Activated naive CD4-positive, alpha-beta T cell treated with Interleukin-2 at 50 U/mL for 16 hours (primary cell): ENCODE data around the gene NR6A1.
"Not testable (repeated sequence)": the region's sequence is repeated elsewhere in the genome, so short reads cannot be mapped to it uniquely, and the experiment has no call there.

Experiments
- DNase-seq: peaks from one replicate; pipeline ENCODE4 v3.0.0-alpha.2; 2020

Gene NR6A1

DNA sequence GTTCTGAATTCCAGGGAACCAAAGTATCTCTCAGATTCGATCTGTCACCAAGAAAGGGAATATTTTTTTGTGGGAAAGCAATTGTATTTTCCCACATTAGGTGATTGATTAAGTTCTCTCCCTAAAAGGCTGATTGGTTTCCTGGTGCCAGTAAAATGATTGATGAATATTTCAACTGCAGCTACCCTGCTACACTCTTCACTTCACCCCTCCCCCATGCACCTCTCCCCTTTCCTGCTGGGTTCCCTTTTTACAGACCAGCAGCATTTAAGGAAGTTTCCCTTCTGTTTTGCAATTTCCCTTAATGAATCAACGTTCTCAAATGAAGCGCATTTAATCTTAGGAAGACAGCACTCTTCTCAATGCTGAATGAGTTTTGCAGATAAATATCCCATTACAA, 13.1 kb downstream of the NR6A1 start:
- no peak for DNase-seq

DNA sequence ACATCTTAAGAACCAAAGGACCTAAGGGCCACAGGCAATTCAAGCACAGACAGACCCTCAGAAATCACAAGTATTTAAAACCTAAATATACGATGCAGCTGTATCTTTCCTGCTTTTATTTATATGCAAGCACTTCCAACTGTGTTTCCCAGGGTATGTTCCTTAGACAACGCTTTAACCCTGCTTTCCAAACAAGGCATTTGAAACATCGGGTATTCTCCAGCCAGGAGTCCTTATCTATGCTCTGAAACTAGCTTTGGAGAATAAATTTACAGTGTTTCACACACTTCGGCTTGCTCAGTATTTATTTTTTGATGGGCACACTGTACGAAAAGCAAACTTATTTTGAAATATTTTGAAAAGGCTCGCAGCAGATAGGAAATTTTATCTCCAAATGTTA, 13.5 kb downstream of the NR6A1 start:
- DNase-seq, result no peak

DNA sequence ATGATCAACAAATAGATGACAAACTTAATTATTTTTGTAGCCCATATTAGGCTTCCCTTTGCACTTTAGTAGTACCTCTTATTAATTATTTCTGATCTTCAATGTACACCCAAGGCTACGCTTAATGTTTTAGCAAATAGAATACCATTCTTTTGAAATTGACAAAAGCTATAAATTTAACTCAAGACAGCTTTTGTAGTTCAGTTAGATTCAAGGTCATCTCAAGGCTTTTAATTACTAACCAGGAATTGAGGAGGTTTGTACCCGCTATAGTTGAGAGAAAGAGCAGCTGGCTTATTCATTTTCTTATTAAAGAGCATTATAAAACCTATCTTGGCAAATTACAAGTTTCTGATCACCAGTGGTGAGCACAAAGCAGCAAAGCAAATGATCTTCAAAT, 15.1 kb downstream of the NR6A1 start:
- DNase-seq, result no peak

DNA sequence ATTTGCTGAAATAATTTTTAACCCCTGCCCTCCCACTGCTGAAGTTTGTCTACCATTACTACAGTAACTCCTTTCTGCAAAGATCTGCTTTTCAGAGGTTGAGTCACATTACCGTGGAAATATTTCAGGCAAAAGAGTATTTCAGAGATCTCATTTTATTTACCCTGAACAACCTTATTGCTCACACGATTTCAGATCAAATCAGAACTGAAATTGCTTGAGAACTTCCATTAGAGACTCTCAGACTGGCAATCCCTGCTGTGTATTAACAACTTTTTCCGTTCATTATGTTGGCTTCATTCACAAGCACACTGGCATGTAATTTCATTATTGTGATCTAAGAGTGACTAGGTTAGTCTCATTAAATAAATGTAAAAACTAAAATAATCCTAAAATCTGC, 16.1 kb downstream of the NR6A1 start:
- DNase-seq, result no peak

DNA sequence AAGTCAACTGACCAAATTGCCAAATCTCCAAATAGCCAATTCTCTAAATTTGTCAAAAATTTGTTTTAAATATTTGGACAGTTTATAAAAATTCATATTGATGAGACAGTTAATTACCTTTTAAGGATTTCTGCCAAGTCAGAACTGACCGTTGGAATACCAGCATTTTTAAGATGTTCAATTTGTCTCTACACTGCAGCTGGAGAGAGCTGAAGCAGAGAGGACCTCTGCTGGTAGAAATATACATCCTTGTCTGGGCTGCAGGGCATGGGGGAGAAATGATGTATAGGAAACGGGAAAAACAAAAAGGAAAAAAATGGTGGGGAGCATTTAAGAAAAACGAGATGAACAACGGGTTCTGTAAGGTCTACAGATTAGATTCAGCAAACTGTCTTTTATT, 16.8 kb downstream of the NR6A1 start:
- DNase-seq, result no peak

DNA sequence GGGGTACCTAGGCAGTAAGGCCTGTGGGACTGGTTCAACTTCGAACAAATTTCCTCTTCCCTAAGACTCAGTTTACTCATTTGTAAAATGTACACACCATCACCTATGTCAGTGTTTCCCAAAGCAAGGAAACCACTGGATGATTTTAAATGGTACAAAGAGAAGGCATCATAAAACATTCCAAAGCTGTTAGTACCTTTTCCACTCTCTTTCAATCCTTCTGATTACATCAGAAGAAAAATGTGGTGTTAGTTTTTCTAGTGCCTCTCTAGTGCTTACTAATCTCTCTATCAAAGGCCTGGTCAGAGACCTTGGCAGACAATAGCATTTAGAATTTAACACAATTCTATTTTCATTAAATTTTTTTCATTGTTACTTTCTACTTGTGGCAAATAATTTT, 18.1 kb downstream of the NR6A1 start:
- no peak for DNase-seq

DNA sequence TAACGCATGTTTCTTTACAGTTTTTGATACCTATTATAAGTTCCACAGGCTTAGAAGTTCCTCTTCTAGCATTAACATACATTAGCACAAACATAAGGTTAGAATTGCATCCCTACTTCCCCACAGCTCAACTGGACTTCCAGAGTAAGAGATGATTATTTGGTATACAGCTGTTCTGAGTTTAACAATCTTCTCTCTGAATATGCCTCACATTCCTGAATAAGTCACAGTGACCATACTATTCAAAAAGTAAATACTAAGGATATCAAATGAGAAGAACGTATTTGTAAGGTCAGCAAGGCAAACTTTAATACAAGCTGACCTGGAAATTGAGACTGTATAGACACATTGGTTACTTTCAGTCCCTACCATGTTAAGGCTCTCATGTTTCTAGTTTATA, 21.3 kb downstream of the NR6A1 start:
- DNase-seq, result no peak

DNA sequence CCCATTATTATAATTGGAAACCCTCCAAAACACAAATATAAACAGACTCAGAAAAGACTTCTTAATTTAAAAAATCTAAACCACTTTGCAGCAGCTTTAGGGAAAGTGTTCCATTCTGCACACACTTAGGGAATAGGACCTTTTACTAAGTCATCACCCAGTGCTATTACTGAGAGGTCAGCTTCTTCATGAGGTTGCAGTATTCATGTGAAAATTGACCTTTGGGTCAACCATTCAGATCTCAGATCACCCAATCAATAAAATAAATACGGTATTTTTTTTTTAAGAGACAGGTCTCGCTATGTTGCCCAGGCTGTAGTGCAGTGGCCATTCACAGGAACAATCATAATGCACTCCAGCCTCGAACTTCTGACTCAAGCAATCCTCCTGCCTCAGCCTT, 21.8 kb downstream of the NR6A1 start:
- DNase-seq, result no peak

DNA sequence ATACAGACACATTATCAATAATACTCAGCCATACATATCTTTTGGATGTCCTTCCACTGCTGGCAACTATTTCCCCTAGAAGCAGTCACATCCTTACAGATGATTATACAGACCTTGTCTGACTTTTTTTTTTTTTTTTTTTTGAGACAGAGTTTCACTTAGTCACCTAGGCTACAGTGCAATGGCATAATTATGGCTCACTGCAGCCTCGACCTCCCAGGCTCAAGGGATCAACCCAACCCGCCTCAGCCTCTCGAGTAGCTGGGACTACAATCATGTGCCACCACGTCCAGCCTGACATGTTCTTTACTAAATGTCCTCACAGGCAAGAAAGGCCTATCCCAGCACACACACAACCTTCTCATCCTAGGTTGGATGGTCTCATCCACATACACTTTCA, 24.0 kb downstream of the NR6A1 start:
- DNase-seq, result no peak

DNA sequence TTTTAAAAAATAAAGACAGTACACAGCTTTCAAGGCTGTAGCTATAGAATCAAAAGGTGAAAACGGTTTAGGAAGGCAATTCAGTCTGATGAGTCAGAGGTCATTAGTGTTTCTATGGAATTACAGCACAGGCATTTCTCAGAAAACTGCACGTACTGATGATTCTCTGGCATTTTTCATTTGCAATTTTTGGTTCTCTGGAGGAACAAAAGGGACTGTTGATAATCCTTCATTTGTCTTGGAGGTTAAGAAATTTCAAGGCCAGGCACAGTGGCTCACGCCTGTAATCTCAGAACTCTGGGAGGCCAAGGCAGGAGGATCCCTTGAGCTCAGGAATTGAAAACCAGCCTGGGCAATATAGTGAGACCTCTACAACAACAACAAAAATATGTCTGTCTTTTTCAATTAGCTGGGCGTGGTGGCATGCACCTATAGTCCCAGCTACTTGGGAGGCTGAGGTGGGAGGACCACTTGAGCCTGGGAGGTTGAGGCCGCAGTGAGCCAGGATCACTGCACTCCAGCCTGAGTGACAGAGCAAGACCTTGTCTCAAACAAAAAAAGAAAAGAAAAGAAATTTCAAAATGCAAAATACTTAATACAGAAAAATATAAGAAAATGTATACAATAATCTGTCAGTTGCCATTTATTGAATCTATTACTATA, 27.3 kb downstream of the NR6A1 start:
- no peak for DNase-seq

DNA sequence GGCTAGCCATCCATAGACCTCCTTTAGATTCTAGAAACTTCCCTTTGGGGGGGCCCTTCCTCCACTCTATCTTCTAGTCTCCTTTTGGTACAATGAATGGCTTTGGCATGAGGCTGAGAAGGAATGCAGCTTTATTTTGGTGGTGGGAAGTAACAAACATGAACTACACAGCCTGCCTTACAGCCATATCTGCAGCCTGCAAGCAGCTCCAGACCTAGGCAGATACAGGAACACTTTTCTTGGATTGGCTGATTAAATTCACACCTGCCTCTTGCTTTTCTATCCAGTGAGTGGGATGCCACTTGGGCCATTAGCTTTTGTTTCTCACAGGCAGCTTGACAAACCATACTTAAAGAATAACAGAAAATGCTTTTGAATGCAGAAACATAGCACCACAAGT, 28.2 kb downstream of the NR6A1 start:
- no peak for DNase-seq

DNA sequence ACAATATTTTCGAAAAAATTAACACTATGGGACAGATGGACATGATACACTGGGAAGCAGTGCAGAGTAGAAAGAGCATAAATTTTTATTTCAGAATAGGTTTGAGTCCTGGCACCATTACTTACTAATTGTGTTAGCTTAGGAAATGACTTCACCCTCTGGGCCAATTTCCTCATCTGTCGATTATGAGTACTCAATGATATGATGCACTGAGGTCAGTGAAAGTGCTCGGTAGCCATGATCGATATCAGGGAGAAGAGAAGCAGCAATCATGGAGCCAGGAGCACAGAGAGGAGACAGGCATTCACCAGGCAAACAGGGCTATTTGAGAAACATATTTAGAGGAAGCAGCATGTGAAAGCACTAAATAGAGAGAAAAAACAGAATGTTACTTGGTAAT, 29.4 kb downstream of the NR6A1 start:
- no peak for DNase-seq

DNA sequence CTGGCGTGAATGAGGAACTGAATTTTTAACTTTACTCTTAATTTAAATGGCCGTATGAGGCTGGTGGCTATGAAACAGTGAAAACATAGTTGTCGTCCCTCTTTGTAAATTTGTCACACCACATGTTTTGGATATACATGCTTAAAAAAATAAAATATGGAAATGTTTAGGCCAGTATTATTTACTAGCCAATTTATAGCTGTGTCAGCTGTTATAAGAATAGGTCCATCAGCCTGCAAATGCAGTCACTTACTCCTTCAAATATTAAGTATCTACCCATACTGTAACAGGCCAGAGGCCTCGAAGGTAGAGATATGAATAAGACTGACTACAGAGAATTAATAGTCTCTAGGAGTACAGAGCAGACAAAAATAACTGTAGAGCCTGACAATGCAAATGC, 30.0 kb downstream of the NR6A1 start:
- DNase-seq, result no peak

DNA sequence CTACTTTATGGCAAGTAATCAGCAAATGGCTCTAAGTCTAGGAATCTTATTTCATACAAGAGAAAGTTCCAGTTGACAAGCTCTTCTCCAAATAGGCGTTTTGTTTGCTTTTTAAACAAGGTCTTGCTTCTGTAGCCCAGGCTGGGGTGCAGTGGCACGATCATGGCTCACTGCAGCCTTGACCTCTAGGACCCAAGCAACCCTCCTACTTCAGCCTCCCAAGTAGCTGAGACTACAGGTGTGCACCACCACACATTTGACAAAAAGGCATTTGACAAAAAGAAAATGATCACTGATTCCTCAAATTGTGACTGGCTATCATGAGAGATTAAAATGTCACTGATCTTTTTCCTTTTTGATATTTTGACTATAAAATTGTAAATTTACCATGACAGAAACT, 31.8 kb downstream of the NR6A1 start:
- no peak for DNase-seq

DNA sequence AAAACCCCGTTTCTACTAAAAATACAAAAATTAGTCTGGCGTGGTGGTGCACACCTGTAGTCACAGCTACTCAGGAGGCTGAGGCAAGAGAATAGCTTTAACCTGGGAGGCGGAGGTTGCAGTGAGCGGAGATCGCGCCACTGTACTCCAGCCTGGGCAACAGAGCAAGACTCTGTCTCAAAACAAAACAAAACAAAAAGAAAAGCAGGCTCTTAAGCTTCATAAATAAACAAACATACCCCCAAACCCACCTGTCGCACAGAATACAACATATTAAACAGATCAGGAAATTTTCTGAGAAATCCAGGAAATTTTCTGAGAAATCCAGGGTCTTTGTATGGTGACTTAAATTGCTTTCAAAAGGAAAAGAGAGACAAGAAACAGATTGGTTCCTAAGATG, 33.0 kb downstream of the NR6A1 start:
- DNase-seq, result not testable (repeated sequence)

DNA sequence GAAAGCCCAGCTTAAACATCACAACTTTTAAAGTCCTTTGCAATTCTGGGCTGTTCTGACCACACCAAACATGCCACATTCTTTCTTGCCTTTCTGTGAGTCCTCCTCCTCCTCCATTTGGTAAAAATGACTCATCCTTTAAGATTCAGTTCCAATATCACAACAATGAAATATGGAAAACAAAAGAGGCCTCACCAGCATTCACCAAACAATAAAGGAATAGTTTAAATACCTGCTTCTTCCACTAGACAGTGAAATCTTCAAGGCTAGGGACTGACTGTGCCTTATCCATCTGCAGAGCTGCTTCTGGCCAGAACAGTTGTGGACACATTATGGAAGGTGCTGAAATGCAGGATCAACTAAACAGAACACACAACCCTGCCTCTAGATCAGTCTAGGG, 36.0 kb downstream of the NR6A1 start:
- no peak for DNase-seq

DNA sequence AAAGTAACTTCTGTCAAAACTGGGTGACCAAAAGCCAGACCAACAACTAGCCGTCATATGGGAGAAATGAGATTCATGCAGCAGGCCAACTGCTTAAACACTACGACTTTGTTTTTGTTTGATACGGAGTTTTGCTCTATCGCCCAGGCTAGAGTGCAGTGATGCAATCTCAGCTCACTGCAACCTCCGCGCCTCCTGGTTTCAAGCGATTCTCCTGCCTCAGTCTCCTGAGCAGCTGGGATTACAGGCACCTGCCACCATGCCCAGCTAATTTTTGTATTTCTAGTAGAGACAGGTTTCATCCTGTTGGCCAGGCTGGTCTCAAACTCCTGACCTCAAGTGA, 36.4 kb downstream of the NR6A1 start:
- DNase-seq, result not testable (repeated sequence)

DNA sequence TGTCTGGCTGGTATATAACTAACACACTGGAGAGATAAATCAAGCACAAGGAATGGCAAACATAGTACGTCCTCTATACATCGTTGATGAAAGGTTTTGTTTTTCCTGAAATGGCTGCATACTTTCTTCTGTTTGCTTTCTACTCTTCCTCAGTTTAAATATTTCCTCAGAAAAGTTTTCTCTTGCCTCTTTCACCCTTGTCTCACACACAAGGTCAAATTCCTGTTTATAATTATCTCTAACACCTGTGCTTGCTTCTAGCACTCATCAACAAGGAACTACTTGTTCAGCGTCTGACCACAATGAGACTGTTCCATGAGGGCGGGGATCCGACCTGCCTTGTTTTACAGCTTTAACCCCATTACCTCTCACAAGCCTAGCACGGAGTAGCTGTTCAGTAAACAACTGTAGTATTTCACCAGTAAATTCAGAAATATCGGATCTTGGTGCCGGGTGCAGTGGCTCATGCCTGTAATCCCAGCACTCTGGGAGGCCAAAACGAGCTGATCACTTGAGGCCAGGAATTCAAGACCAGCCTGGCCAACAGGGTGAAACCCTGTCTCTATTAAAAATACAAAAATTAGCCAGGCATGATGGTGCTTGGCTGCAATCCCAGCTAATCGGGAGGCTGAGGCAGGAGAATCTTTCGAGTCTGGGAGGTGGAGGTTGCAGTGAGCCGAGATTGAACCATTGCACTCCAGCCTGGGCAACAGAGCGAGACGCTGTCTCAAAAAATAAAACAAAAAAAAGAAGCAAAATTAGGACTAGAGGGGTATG, 37.0 kb downstream of the NR6A1 start:
- DNase-seq, result no peak

DNA sequence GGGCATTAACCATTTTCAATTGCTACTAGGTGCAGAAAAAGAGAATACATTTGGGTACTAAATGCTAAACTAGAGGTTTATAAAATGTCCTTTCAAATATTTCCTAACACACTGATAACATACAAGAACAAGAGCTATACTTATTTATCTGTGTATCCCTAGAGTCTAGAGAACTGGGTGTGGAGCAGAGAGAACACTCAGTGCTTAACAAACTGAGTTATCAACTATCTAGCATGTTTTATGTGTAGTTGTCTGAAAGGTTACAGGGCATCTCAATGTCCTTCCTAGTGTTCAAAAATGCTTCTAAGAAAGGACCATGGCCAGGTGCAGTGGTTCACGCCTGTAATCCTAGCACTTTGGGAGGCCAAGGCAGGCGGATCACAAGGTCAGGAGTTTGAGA, 40.3 kb downstream of the NR6A1 start:
- DNase-seq, result no peak

DNA sequence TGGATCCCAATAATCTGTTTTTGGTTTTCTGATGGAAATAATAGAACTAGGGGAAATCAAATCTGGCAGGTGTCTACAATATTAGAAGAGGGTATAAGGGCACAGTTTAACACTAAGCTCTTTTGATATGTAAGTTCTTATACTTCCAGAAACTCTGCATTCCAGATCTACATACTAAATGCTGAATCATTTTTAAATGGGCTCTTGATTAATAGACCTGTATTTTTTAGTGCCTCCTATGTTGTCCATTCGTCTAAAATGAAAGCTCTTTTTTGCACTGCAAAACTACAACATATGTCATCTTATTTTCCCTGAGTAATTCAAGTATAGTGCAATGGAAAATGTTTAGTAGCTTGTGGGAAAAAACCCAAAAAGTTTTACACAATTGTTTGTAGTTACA, 44.2 kb downstream of the NR6A1 start:
- no peak for DNase-seq

DNA sequence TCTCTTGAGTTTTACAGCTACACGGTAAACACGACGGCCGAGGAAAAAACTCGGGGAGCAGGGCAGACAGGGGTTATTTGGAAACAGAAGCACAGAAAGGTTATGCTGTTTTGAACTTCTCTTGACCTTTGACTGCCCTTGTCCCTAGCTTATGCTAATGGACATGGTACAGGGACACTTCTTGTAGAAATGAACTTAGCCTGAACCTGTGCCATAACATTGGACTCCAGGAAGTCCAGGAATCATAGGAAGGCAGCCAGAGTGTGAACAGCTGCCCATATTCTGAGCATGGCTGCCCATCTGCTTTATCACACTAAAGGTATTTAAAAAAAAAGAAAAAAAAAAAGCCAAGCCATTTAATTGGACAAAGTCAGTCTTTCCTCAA, 46.1 kb downstream of the NR6A1 start:
- no peak for DNase-seq

DNA sequence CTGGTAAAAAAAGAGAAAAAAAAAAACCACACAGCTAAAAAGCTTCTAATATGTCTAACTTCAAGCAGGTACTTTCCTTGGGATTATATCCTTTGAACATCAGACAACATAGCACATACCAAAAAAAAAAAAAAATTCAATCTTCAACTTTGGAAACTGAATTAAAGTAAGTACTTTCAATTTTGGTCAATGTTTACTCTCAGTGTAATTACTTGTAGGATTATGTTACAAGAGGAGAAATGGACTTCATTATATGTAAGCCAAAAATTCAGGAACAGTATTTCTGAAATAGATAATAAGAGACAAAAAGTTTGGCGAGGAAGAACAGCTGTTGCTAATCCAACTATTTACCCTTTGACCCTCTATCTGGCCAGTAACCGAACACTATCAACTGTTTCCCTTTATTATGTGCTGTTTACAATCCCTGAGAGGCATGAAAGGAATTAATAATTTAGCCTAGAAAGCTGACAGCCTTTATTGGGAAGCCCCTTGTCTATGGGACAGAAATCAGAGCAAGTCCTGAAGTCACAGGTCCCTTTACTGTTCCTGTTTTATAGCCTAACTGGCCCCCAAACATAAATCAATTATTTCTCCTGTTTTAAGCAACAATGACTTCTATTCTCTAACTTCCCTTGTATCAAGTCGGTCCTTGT, 46.6 kb downstream of the NR6A1 start:
- DNase-seq, result no peak

DNA sequence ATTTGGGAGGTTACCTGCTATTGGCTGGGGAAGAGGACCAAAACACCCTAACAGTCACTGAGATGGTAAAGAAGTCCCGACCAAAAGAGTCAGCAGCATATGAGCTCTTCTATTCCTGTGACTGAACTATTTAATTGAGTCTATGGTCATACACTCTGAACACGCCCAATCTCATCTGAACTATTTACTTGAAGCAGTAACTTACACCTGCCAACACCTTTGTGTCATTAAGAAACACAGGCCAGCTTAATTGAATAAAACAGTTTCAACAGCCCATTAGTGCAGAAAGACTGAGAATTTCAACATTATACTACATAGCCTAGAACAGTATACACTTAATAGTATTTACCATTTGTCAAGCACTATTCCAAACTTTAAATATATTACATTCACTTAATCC, 47.8 kb downstream of the NR6A1 start:
- no peak for DNase-seq

DNA sequence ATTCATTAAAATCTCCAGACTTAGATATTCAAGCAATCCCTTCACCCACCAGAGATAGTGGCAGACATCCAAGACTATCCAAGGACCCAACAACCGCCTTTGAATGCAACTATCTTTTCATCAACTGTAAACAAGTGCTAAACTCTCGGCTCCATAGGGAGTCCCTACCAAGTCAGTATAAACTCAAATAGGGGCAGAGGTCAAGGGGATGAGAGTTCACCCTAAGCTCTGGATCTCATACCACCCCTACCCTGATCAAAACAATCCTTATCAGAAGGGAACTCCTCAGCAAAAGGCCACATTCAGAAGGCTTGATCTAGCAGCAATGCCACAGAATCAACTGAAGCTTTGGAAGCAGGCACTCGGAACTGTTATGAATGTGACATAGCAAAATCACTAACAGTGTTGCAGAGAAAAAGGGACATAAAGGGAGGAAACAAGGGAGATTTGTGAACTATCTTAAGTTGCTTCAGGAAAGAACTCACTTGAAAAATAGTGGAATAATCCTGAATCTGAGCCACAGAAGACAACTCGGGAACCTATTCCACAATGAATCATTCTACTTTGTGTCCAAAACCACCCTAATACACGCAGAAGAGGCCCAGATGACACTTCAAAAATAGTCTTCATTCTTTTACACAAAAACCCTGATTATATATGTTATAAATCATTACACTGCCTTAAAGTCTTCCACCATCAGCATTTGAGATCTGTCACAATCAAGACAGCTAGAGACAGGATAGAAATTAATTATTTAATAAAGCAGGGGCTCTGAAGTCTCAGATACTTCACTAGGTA, 49.8 kb downstream of the NR6A1 start:
- DNase-seq, result no peak
